Neural progenitor cell (in vitro differentiated cells): ENCODE data around the gene ARFRP1. TPM values are rescaled to one million over a fixed set of nuclear protein-coding genes. Genes with fewer than 3 reads are reported as not detected.

Experiments
- DNase-seq: peaks from one replicate; pipeline ENCODE4 v3.0.0-alpha.2; 2016; ENCODE audit warnings: low spot score
- H2AFZ ChIP-seq: fragments of 200-600 bp; sonication (generic); replicated peaks from 2 replicates; pipeline ENCODE4 v1.6.1; 2016; ENCODE audit warnings: antibody characterized with exemption
- H3F3A ChIP-seq: fragments of 200-600 bp; sonication (generic); 2 replicates; pipeline ENCODE4 v1.6.1; 2016; ENCODE audit warnings: antibody characterized with exemption, low read depth
- H3K27ac ChIP-seq: fragments of 200-600 bp; sonication (generic); 2 replicates; pipeline ENCODE4 v1.5.1; 2016; ENCODE audit warnings: mild to moderate bottlenecking
- H3K27me3 ChIP-seq: fragments of 200-600 bp; sonication (generic); 2 replicates; pipeline ENCODE4 v1.6.1; 2016; ENCODE audit warnings: mild to moderate bottlenecking, moderate library complexity
- H3K36me3 ChIP-seq: fragments of 200-600 bp; sonication (generic); 2 replicates; pipeline ENCODE4 v1.5.1; 2016
- H3K4me1 ChIP-seq: fragments of 200-600 bp; sonication (generic); 2 replicates; pipeline ENCODE4 v1.6.1; 2016; ENCODE audit warnings: mixed run types
- H3K4me2 ChIP-seq: fragments of 200-600 bp; sonication (generic); 2 replicates; pipeline ENCODE4 v1.6.1; 2016
- H3K4me3 ChIP-seq: fragments of 200-600 bp; sonication (generic); 2 replicates; pipeline ENCODE4 v1.5.1; 2016
- H3K79me2 ChIP-seq: fragments of 200-600 bp; sonication (generic); 2 replicates; pipeline ENCODE4 v1.6.1; 2016; ENCODE audit warnings: low read depth
- H3K9ac ChIP-seq: fragments of 200-600 bp; sonication (generic); 2 replicates; pipeline ENCODE4 v1.6.1; 2016
- H3K9me3 ChIP-seq: fragments of 200-600 bp; sonication (generic); 2 replicates; pipeline ENCODE4 v1.5.1; 2016; ENCODE audit warnings: low read depth
- H4K20me1 ChIP-seq: fragments of 200-600 bp; sonication (generic); 2 replicates; pipeline ENCODE4 v1.6.1; 2016; ENCODE audit warnings: low read depth
- H3K27ac Mint-ChIP-seq: 3 replicates; pipeline ENCODE4 v1.8.0; 2021; ENCODE audit warnings: mixed read lengths
- H3K27me3 Mint-ChIP-seq: 2 replicates; pipeline ENCODE4 v1.8.0; 2022; ENCODE audit warnings: low read depth, mild to moderate bottlenecking, inconsistent platforms, moderate library complexity, mixed read lengths; ENCODE audit not compliant: insufficient read depth
- H3K36me3 Mint-ChIP-seq: 3 replicates; pipeline ENCODE4 v1.8.0; 2021; ENCODE audit warnings: mixed read lengths
- H3K4me1 Mint-ChIP-seq: 3 replicates; pipeline ENCODE4 v1.8.0; 2021; ENCODE audit warnings: mixed read lengths
- H3K4me3 Mint-ChIP-seq: 3 replicates; pipeline ENCODE4 v1.8.0; 2021; ENCODE audit warnings: mild to moderate bottlenecking, moderate library complexity, mixed read lengths
- H3K9me3 Mint-ChIP-seq: 3 replicates; pipeline ENCODE4 v1.8.0; 2020; ENCODE audit warnings: mixed read lengths
- CTCF ChIP-seq: fragments of 200-600 bp; sonication (generic); IDR thresholded peaks from 2 replicates; pipeline ENCODE4 v1.5.1; 2017; ENCODE audit warnings: antibody characterized with exemption, mild to moderate bottlenecking
- EZH2 ChIP-seq: fragments of 200-600 bp; sonication (generic); IDR thresholded peaks from 2 replicates; pipeline ENCODE4 v1.6.1; 2017; ENCODE audit warnings: antibody characterized with exemption, mild to moderate bottlenecking, moderate library complexity
- EZH2phosphoT487 ChIP-seq: fragments of 200-600 bp; sonication (generic); IDR thresholded peaks from 2 replicates; pipeline ENCODE4 v1.6.1; 2017; ENCODE audit warnings: antibody characterized with exemption
- total RNA-seq: library from RNA; depleted of rRNA; stranded (reverse); fragments of >200 nt; gene quantifications from 2 replicates; pipeline ENCODE4 v1.2.3, GENCODE V29; 2015; ENCODE audit warnings: low replicate concordance

ARFRP1 gene
- total RNA-seq, 1 donor from 2014 or later = 18.3 TPM

GRCh38 chr20:63745961-63746731 is 38.4 kb upstream of the ARFRP1 start:
- no peak overlapping the region for H3K4me2 ChIP-seq
- no peaks in the 10 kb centered on the region for H3K9me3 ChIP-seq
- Mint-ChIP-seq H3K4me3 (peak overlapping the region; percentile 75), H3K4me1 (peaks cover 4% of the 10 kb centered on the region), H3K27me3 (peaks cover 9% of the 10 kb centered on the region), H3K36me3 (peaks cover 4% of the 10 kb centered on the region), H3K27ac (peak overlapping the region; percentile 97), H3K9me3 (no peaks in the 10 kb centered on the region)
- H2AFZ ChIP-seq = no peak overlapping the region
- H3K9ac ChIP-seq = no peak overlapping the region
- DNase-seq = no peak
- no peaks in the 10 kb centered on the region for H3K36me3 ChIP-seq
- peaks cover 7% of the 10 kb centered on the region for H3K79me2 ChIP-seq
- H3K4me1 ChIP-seq = peaks cover 6% of the 10 kb centered on the region
- H4K20me1 ChIP-seq = peaks cover 8% of the 10 kb centered on the region
- TF ChIP-seq EZH2 (no peak), CTCF (no peak), EZH2phosphoT487 (no peak)
- H3K27me3 ChIP-seq = no peaks in the 10 kb centered on the region
- H3F3A ChIP-seq = peaks cover 16% of the 10 kb centered on the region
- H3K27ac ChIP-seq = peak overlapping the region; percentile 31
- H3K4me3 ChIP-seq = no peak overlapping the region

- H2AFZ ChIP-seq = no peak overlapping the region
- H3F3A ChIP-seq = peaks cover 23% of the 10 kb centered on the region
- peaks cover 2% of the 10 kb centered on the region for H3K4me1 Mint-ChIP-seq
- peaks cover 8% of the 10 kb centered on the region for H3K79me2 ChIP-seq
- H3K4me2 ChIP-seq = no peak overlapping the region
- TF ChIP-seq EZH2phosphoT487 (no peak), CTCF (no peak), EZH2 (no peak)
- no peaks in the 10 kb centered on the region for H3K9me3 Mint-ChIP-seq
- no peaks in the 10 kb centered on the region for H3K36me3 ChIP-seq
- no peak overlapping the region for H3K4me3 Mint-ChIP-seq
- peaks cover 14% of the 10 kb centered on the region for H4K20me1 ChIP-seq
- peaks cover 4% of the 10 kb centered on the region for H3K36me3 Mint-ChIP-seq
- H3K27ac Mint-ChIP-seq = peak overlapping the region; percentile 97
- H3K4me1 ChIP-seq = peaks cover 7% of the 10 kb centered on the region
- H3K9ac ChIP-seq = no peak overlapping the region
- DNase-seq = no peak
- peak overlapping the region; percentile 31 for H3K27ac ChIP-seq
- H3K27me3 Mint-ChIP-seq = peaks cover 9% of the 10 kb centered on the region
- no peaks in the 10 kb centered on the region for H3K9me3 ChIP-seq
- H3K4me3 ChIP-seq = no peak overlapping the region
- no peaks in the 10 kb centered on the region for H3K27me3 ChIP-seq
Observed at GRCh38 chr20:63745424-63745805, 37.6 kb upstream of the ARFRP1 start.

GRCh38 chr20:63744574-63745423 is 37.0 kb upstream of the ARFRP1 start:
- H3K9me3 Mint-ChIP-seq = no peaks in the 10 kb centered on the region
- peaks cover 8% of the 10 kb centered on the region for H3K79me2 ChIP-seq
- H3K36me3 ChIP-seq = no peaks in the 10 kb centered on the region
- peaks cover 14% of the 10 kb centered on the region for H4K20me1 ChIP-seq
- H3K9ac ChIP-seq = no peak overlapping the region
- TF ChIP-seq EZH2phosphoT487 (no peak), EZH2 (no peak), CTCF (no peak)
- H3K27me3 Mint-ChIP-seq = peaks cover 9% of the 10 kb centered on the region
- H3K9me3 ChIP-seq = no peaks in the 10 kb centered on the region
- H3K4me2 ChIP-seq = no peak overlapping the region
- no peak overlapping the region for H2AFZ ChIP-seq
- DNase-seq = no peak
- peak overlapping the region; percentile 31 for H3K27ac ChIP-seq
- peaks cover 2% of the 10 kb centered on the region for H3K4me1 Mint-ChIP-seq
- no peak overlapping the region for H3K4me3 ChIP-seq
- H3F3A ChIP-seq = peaks cover 26% of the 10 kb centered on the region
- H3K27ac Mint-ChIP-seq = no peak overlapping the region
- no peaks in the 10 kb centered on the region for H3K27me3 ChIP-seq
- H3K36me3 Mint-ChIP-seq = peaks cover 4% of the 10 kb centered on the region
- H3K4me1 ChIP-seq = peaks cover 7% of the 10 kb centered on the region
- H3K4me3 Mint-ChIP-seq = no peak overlapping the region
